Measurements from ENCODE around the gene C16orf74.

Gene C16orf74

GRCh38 chr16:85733155-85733838 lies 17.6 kb downstream of the C16orf74 start:
- TF ChIP-seq, protein P1, sequence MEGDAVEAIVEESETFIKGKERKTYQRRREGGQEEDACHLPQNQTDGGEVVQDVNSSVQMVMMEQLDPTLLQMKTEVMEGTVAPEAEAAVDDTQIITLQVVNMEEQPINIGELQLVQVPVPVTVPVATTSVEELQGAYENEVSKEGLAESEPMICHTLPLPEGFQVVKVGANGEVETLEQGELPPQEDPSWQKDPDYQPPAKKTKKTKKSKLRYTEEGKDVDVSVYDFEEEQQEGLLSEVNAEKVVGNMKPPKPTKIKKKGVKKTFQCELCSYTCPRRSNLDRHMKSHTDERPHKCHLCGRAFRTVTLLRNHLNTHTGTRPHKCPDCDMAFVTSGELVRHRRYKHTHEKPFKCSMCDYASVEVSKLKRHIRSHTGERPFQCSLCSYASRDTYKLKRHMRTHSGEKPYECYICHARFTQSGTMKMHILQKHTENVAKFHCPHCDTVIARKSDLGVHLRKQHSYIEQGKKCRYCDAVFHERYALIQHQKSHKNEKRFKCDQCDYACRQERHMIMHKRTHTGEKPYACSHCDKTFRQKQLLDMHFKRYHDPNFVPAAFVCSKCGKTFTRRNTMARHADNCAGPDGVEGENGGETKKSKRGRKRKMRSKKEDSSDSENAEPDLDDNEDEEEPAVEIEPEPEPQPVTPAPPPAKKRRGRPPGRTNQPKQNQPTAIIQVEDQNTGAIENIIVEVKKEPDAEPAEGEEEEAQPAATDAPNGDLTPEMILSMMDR (IDR thresholded peaks at IDR 0.05; ENCODE audit: control insufficient read depth, insufficient read depth, low read depth, low read length, missing control alignments) = no peak
- no peak overlapping the region for H3K4me3 ChIP-seq (ENCODE audit: control insufficient read depth, low read depth, low read length)
- peak; percentile 27 for DNase-seq (ENCODE audit: low read depth)

- no peak for DNase-seq (ENCODE audit: low read depth)
- TF ChIP-seq, protein P1 (IDR thresholded peaks at IDR 0.05; ENCODE audit: control insufficient read depth, insufficient read depth, low read depth, low read length, missing control alignments) = no peak
- no peak overlapping the region for H3K4me3 ChIP-seq (ENCODE audit: control insufficient read depth, low read depth, low read length)
Observed at GRCh38 chr16:85731179-85731578, 19.7 kb downstream of the C16orf74 start.

DNA sequence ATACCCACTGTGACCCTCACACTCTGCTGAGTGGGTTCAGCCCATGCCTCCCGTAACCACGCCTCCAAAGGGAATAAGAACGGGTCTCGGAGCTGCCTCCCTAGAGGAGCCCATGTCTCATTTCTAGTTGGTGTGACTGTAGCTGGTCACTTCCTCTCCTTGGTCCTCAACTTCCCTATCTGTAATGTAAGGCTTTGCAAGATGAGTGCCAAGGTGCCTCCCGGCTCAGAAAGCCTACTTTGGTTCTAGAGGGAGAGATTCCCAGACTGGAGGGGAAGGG lies 20.8 kb downstream of the C16orf74 start:
- DNase-seq (ENCODE audit: low read depth) = no peak
- TF ChIP-seq, protein P1 (IDR thresholded peaks at IDR 0.05; ENCODE audit: control insufficient read depth, insufficient read depth, low read depth, low read length, missing control alignments) = no peak
- no peak overlapping the region for H3K4me3 ChIP-seq (ENCODE audit: control insufficient read depth, low read depth, low read length)

GRCh38 chr16:85729452-85730185 lies 21.3 kb downstream of the C16orf74 start:
- TF ChIP-seq, protein P1 (IDR thresholded peaks at IDR 0.05; ENCODE audit: control insufficient read depth, insufficient read depth, low read depth, low read length, missing control alignments) = no peak
- DNase-seq (ENCODE audit: low read depth) = no peak

DNA sequence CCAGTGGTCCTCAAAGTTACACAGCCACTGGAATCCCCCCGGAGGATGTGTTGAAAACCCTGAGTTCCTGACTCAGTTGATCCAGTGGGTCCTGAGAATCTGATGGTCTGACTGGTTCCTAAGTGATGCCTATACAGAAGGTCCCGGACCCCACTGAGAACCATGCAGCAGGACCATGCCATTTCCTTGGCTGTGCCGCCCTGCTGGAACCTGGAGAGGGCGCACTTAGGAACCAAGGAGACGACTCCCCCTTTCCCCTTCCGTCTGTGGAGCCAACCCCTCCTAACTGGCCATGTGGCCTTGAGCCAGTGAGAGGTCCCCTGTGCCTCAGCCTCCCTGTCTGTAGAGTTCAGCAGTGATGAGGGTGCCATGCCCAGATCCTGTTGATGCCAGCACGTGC lies 22.0 kb downstream of the C16orf74 start:
- TF ChIP-seq, protein P1 (IDR thresholded peaks at IDR 0.05; ENCODE audit: control insufficient read depth, insufficient read depth, low read depth, low read length, missing control alignments) = peak; percentile 12
- no peak overlapping the region for H3K4me3 ChIP-seq (ENCODE audit: control insufficient read depth, low read depth, low read length)
- DNase-seq (ENCODE audit: low read depth) = no peak

More at GRCh38 chr16:85729452-85730185, 21.3 kb downstream of the C16orf74 start:
- no peak overlapping the region for H3K4me3 ChIP-seq (ENCODE audit: control insufficient read depth, low read depth, low read length)

DNA sequence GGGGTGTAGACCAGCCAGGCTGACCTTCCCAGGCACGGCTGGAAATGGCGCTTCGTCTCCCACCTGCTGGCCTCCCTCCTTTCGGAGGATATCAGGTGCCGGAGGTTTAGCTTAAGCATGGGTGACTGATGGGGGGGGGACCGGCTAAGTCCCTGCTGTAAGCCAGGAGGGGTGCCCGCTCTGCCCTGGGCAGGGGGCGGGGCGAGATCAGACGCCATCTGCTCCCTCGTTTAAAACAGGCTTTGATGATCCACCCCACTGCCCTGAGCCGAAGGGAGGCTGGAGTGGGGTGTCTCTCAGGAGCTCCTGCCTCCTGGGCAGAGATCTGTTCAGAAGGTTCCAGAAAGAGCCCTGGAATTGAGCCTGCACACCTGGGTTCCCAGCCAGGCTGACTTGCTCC lies 26.0 kb downstream of the C16orf74 start:
- TF ChIP-seq, protein P1 (IDR thresholded peaks at IDR 0.05; ENCODE audit: control insufficient read depth, insufficient read depth, low read depth, low read length, missing control alignments) = no peak
- no peak for DNase-seq (ENCODE audit: low read depth)

More for the DNA sequence above, 26.0 kb downstream of the C16orf74 start:
- H3K4me3 ChIP-seq (ENCODE audit: control insufficient read depth, low read depth, low read length) = no peak overlapping the region
